Central memory CD4-positive, alpha-beta T cell (primary cell): Measurements from ENCODE around the gene TEPSIN.

Experiments
- DNase-seq: peaks from one replicate; pipeline ENCODE4 v3.0.0; 2022

Gene TEPSIN

GRCh38 chr17:81180836-81181810 is 57.7 kb downstream of the TEPSIN start:
- no peak for DNase-seq

GRCh38 chr17:81179861-81180260 is 59.0 kb downstream of the TEPSIN start:
- no peak for DNase-seq

- no peak for DNase-seq
Measured at GRCh38 chr17:81179220-81179619, 59.6 kb downstream of the TEPSIN start.
